Measurements from ENCODE around the gene GBGT1. TPM values are rescaled to one million over a fixed set of nuclear protein-coding genes. Genes with fewer than 3 reads are reported as not detected.

The GBGT1 gene
- total and polyA plus RNA-seq, 2 experiments from 2014 or later, result 3.7 to 22.4 TPM

DNA sequence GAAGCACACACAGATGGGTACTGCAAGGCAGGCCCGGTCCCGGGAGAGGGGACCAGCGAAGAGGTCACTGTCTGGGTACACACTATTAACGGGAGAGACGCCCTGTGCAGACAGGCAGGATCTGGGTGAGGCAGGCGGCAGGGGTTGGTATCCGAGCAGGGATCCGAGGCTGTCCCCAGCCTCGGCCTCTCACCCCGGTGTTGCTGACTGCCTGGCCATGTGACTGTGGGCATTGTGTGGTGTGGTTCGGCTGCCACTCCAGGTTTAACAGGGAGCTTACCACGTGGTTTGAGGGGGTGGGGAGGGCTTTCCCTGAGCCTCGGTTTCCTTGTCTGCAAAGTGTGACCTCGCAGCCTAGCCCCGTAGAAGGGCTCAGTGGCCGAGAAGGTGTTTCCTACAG lies 31.5 kb downstream of the GBGT1 start:
- H3K36me3 Mint-ChIP-seq (ENCODE audit: low read depth), result no peaks in the 10 kb centered on the region; the same call in 2 of the 3 replicates
- Histone ChIP-seq H3K4me1 (ENCODE audit: insufficient read depth) (no peaks in the 10 kb centered on the region), H2AFZ (no peak overlapping the region), H3K79me2 (replicated peaks; ENCODE audit: insufficient read depth) (no peaks in the 10 kb centered on the region), H3K4me3 (no peak overlapping the region), H3K9me2 (ENCODE audit: insufficient read depth) (no peaks in the 10 kb centered on the region), H3K4me2 (no peak overlapping the region), H4K20me1 (replicated peaks; ENCODE audit: insufficient read depth) (peaks cover 10% of the 10 kb centered on the region; the same call in 1 of the 2 replicates), H3K36me3 (ENCODE audit: insufficient read depth) (no peaks in the 10 kb centered on the region), H3F3A (replicated peaks; ENCODE audit: low read depth) (no peaks in the 10 kb centered on the region), H3K27me3 (ENCODE audit: insufficient read depth) (no peaks in the 10 kb centered on the region), H3K27ac (ENCODE audit: low read depth) (no peak overlapping the region)
- no peak for TF ChIP-seq CTCF (conservative IDR thresholded peaks at IDR 0.05; ENCODE audit: low read depth in 2 of 2)
- TF ChIP-seq, protein P1, sequence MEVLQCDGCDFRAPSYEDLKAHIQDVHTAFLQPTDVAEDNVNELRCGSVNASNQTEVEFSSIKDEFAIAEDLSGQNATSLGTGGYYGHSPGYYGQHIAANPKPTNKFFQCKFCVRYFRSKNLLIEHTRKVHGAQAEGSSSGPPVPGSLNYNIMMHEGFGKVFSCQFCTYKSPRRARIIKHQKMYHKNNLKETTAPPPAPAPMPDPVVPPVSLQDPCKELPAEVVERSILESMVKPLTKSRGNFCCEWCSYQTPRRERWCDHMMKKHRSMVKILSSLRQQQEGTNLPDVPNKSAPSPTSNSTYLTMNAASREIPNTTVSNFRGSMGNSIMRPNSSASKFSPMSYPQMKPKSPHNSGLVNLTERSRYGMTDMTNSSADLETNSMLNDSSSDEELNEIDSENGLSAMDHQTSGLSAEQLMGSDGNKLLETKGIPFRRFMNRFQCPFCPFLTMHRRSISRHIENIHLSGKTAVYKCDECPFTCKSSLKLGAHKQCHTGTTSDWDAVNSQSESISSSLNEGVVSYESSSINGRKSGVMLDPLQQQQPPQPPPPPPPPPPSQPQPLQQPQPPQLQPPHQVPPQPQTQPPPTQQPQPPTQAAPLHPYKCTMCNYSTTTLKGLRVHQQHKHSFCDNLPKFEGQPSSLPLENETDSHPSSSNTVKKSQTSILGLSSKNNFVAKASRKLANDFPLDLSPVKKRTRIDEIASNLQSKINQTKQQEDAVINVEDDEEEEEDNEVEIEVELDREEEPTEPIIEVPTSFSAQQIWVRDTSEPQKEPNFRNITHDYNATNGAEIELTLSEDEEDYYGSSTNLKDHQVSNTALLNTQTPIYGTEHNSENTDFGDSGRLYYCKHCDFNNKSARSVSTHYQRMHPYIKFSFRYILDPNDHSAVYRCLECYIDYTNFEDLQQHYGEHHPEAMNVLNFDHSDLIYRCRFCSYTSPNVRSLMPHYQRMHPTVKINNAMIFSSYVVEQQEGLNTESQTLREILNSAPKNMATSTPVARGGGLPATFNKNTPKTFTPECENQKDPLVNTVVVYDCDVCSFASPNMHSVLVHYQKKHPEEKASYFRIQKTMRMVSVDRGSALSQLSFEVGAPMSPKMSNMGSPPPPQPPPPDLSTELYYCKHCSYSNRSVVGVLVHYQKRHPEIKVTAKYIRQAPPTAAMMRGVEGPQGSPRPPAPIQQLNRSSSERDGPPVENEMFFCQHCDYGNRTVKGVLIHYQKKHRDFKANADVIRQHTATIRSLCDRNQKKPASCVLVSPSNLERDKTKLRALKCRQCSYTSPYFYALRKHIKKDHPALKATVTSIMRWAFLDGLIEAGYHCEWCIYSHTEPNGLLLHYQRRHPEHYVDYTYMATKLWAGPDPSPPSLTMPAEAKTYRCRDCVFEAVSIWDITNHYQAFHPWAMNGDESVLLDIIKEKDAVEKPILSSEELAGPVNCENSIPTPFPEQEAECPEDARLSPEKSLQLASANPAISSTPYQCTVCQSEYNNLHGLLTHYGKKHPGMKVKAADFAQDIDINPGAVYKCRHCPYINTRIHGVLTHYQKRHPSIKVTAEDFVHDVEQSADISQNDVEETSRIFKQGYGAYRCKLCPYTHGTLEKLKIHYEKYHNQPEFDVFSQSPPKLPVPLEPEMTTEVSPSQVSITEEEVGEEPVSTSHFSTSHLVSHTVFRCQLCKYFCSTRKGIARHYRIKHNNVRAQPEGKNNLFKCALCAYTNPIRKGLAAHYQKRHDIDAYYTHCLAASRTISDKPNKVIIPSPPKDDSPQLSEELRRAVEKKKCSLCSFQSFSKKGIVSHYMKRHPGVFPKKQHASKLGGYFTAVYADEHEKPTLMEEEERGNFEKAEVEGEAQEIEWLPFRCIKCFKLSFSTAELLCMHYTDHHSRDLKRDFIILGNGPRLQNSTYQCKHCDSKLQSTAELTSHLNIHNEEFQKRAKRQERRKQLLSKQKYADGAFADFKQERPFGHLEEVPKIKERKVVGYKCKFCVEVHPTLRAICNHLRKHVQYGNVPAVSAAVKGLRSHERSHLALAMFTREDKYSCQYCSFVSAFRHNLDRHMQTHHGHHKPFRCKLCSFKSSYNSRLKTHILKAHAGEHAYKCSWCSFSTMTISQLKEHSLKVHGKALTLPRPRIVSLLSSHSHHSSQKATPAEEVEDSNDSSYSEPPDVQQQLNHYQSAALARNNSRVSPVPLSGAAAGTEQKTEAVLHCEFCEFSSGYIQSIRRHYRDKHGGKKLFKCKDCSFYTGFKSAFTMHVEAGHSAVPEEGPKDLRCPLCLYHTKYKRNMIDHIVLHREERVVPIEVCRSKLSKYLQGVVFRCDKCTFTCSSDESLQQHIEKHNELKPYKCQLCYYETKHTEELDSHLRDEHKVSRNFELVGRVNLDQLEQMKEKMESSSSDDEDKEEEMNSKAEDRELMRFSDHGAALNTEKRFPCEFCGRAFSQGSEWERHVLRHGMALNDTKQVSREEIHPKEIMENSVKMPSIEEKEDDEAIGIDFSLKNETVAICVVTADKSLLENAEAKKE (CRISPR knock-in tag; IDR thresholded peaks at IDR 0.05), result no peak
- no peak for TF ChIP-seq EZH2 (IDR thresholded peaks at IDR 0.05; ENCODE audit: low read depth, unreplicated experiment)
- TF ChIP-seq JUNB (IDR thresholded peaks at IDR 0.05; ENCODE audit: unreplicated experiment), result no peak
- H3K9me3 Mint-ChIP-seq, result no peaks in the 10 kb centered on the region
- no peak overlapping the region for H3K4me3 Mint-ChIP-seq
- peaks cover 15% of the 10 kb centered on the region for H3K27me3 Mint-ChIP-seq (ENCODE audit: insufficient read depth, low read depth, poor library complexity)
- no peak for DNase-seq (ENCODE audit: low spot score)
- peaks cover 14% of the 10 kb centered on the region for H3K4me1 Mint-ChIP-seq
- no peak for ATAC-seq
- H3K27ac Mint-ChIP-seq, result no peak overlapping the region

All from GM23338 (cell line).